ENCODE data around the gene BAIAP3. TPM values are rescaled to one million over a fixed set of nuclear protein-coding genes. Genes with fewer than 3 reads are reported as not detected.

Gene BAIAP3
- total RNA-seq, 1 experiment from 2014 or later, result 44.7 TPM

DNA sequence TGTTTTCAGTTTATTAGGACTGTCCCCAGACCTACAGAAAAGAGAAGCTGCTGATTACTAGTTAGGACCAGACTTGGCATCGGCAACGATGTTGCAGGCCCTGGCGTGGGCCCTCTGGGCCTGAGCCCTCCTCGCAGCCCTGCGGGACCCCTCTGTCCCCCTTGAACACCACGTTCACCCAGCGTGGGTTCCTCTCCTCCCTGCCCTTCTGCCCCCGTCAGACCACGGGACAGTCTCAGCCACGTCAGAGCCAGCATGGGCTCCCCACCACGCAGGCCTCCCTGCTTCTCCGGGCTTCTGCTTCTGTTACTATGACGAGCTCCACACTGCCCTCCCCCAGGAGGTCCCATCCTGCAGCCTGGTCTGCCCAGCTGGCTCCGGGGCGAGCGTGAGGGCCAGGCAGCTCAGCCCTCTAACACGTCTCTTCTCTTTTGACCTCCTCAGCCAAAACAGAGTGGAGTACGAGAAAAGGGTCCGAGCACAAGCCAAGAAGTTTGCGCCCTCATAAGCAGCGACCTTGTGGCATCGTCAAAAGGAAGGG, 9.1 kb upstream of the BAIAP3 start:
- ATAC-seq (no peak), DNase-seq (ENCODE audit: low read depth, low spot score) (no peak)
- peaks cover 19 to 27% of the 10 kb centered on the region in 2 experiments; a peak in 3 of 4 replicates for H3K36me3 ChIP-seq (ENCODE audit: control insufficient read depth in 1 of 2, insufficient read depth in 2 of 2, low read length in 2 of 2)
- no peaks in the 10 kb centered on the region for H3K27me3 ChIP-seq (ENCODE audit: insufficient read depth, low read length)
- no peak overlapping the region for H3K4me2 ChIP-seq (ENCODE audit: low read length)
- ChIA-PET POLR2A (no interaction called here), RAD21 (ENCODE audit: low non-redundant PET in 1 of 2, low total read pairs in 2 of 2, uncharacterized antibody in 2 of 2, unreplicated experiment in 2 of 2) (no interaction called here), CTCF (no interaction called here)
- no peaks in the 10 kb centered on the region for H3K9me3 ChIP-seq (ENCODE audit: control insufficient read depth in 1 of 2, insufficient read depth in 1 of 2, low read depth in 1 of 2, low read length in 2 of 2)
- no peaks in the 10 kb centered on the region for H3K4me1 ChIP-seq (ENCODE audit: control insufficient read depth in 1 of 2, insufficient read depth in 2 of 2, low read length in 2 of 2)
- H4K20me1 ChIP-seq (ENCODE audit: insufficient read depth), result peaks cover 4% of the 10 kb centered on the region; the same call in 1 of the 2 replicates
- intact Hi-C loops (cut with micrococcal nuclease), result no loop called here
- no peak overlapping the region for H3K4me3 ChIP-seq (replicated peaks in 1 of 2; ENCODE audit: low read depth in 1 of 2, low read length in 2 of 2)
- TF ChIP-seq CEBPB (IDR thresholded peaks at IDR 0.05; ENCODE audit: low read depth), result no peak
- TF ChIP-seq CBX3 (IDR thresholded peaks at IDR 0.05; ENCODE audit: low read depth), result no peak
- TF ChIP-seq, protein P1, sequence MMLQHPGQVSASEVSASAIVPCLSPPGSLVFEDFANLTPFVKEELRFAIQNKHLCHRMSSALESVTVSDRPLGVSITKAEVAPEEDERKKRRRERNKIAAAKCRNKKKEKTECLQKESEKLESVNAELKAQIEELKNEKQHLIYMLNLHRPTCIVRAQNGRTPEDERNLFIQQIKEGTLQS (IDR thresholded peaks at IDR 0.05), result no peak
- no peak for TF ChIP-seq POLR2A (IDR thresholded peaks at IDR 0.05; ENCODE audit: borderline replicate concordance, extremely low read depth, insufficient read depth, insufficient read length)
- no peak for TF ChIP-seq EZH2 (IDR thresholded peaks at IDR 0.05)
- TF ChIP-seq FOSL1 (IDR thresholded peaks at IDR 0.05; ENCODE audit: low read depth), result no peak
- TF ChIP-seq YY1 (IDR thresholded peaks at IDR 0.05; ENCODE audit: extremely low read depth, insufficient replicate concordance, low read depth, low read length), result no peak
- no peak for TF ChIP-seq TCF7L2 (IDR thresholded peaks at IDR 0.05; ENCODE audit: borderline replicate concordance, extremely low read depth, insufficient read depth, insufficient read length)
- TF ChIP-seq ELF1 (IDR thresholded peaks at IDR 0.05; ENCODE audit: borderline replicate concordance, low read depth), result no peak
- no peak for TF ChIP-seq POLR2AphosphoS5 (IDR thresholded peaks at IDR 0.05; ENCODE audit: low read depth, low read length)
- TF ChIP-seq EZH2phosphoT487 (IDR thresholded peaks at IDR 0.05; ENCODE audit: borderline replicate concordance), result no peak
- TF ChIP-seq, protein P2, sequence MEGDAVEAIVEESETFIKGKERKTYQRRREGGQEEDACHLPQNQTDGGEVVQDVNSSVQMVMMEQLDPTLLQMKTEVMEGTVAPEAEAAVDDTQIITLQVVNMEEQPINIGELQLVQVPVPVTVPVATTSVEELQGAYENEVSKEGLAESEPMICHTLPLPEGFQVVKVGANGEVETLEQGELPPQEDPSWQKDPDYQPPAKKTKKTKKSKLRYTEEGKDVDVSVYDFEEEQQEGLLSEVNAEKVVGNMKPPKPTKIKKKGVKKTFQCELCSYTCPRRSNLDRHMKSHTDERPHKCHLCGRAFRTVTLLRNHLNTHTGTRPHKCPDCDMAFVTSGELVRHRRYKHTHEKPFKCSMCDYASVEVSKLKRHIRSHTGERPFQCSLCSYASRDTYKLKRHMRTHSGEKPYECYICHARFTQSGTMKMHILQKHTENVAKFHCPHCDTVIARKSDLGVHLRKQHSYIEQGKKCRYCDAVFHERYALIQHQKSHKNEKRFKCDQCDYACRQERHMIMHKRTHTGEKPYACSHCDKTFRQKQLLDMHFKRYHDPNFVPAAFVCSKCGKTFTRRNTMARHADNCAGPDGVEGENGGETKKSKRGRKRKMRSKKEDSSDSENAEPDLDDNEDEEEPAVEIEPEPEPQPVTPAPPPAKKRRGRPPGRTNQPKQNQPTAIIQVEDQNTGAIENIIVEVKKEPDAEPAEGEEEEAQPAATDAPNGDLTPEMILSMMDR (IDR thresholded peaks at IDR 0.05 in 2 of 3, conservative IDR thresholded peaks at IDR 0.05 in 1 of 3; ENCODE audit: borderline replicate concordance in 1 of 3, insufficient read depth in 1 of 3, low read depth in 2 of 3, low read length in 2 of 3), result no peak
- TF ChIP-seq SRF (IDR thresholded peaks at IDR 0.05; ENCODE audit: low read depth), result no peak
- TF ChIP-seq, protein P3, sequence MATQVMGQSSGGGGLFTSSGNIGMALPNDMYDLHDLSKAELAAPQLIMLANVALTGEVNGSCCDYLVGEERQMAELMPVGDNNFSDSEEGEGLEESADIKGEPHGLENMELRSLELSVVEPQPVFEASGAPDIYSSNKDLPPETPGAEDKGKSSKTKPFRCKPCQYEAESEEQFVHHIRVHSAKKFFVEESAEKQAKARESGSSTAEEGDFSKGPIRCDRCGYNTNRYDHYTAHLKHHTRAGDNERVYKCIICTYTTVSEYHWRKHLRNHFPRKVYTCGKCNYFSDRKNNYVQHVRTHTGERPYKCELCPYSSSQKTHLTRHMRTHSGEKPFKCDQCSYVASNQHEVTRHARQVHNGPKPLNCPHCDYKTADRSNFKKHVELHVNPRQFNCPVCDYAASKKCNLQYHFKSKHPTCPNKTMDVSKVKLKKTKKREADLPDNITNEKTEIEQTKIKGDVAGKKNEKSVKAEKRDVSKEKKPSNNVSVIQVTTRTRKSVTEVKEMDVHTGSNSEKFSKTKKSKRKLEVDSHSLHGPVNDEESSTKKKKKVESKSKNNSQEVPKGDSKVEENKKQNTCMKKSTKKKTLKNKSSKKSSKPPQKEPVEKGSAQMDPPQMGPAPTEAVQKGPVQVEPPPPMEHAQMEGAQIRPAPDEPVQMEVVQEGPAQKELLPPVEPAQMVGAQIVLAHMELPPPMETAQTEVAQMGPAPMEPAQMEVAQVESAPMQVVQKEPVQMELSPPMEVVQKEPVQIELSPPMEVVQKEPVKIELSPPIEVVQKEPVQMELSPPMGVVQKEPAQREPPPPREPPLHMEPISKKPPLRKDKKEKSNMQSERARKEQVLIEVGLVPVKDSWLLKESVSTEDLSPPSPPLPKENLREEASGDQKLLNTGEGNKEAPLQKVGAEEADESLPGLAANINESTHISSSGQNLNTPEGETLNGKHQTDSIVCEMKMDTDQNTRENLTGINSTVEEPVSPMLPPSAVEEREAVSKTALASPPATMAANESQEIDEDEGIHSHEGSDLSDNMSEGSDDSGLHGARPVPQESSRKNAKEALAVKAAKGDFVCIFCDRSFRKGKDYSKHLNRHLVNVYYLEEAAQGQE (IDR thresholded peaks at IDR 0.05; ENCODE audit: low read depth), result no peak
- no peak overlapping the region for H3K27ac ChIP-seq (ENCODE audit: low read depth, low read length)
- peaks cover 10% of the 10 kb centered on the region for H3K79me2 ChIP-seq (ENCODE audit: insufficient read depth, low read length)
- no peak overlapping the region for H2AFZ ChIP-seq (ENCODE audit: low read depth, low read length, poor library complexity, severe bottlenecking)
- H3K9me2 ChIP-seq (ENCODE audit: insufficient read depth), result no peaks in the 10 kb centered on the region
- H3K9ac ChIP-seq (ENCODE audit: low read length), result no peak overlapping the region
- BruUV-seq (replicated peaks), result no TSS peak
